HepG2 (cell line): Measurements from ENCODE around the gene ARIH2. TPM values are rescaled to one million over a fixed set of nuclear protein-coding genes. Genes with fewer than 3 reads are reported as not detected.

Source experiments
- FOXC1 ChIP-seq: sonication (generic); formaldehyde crosslinking; IDR thresholded peaks from 2 replicates; pipeline ENCODE4 v1.8.0; 2022; ENCODE audit warnings: mild to moderate bottlenecking, missing genetic modification reagents, borderline replicate concordance
- GPBP1L1 ChIP-seq: sonication (generic); formaldehyde crosslinking; IDR thresholded peaks from 2 replicates; pipeline ENCODE4 v1.5.0; 2020; ENCODE audit warnings: mild to moderate bottlenecking, missing genetic modification reagents
- TCF12 ChIP-seq, 2 experiments: fragments of 450-650 bp in 1 of 2; sonication (generic) in 1 of 2; formaldehyde crosslinking in 1 of 2; IDR thresholded peaks; 2 replicates each; pipeline versions ENCODE4 v1.6.1 to v1.8.0; 2017 to 2022; ENCODE audit warnings: antibody characterized with exemption in 1 of 2, mild to moderate bottlenecking in 1 of 2, missing genetic modification reagents in 1 of 2, moderate library complexity in 1 of 2
- TIGD3 ChIP-seq: sonication (generic); formaldehyde crosslinking; IDR thresholded peaks from 2 replicates; pipeline ENCODE4 v1.5.1; 2020; ENCODE audit warnings: mild to moderate bottlenecking, missing genetic modification reagents, borderline replicate concordance
- ZBTB20 ChIP-seq: sonication (generic); formaldehyde crosslinking; IDR thresholded peaks from 2 replicates; pipeline ENCODE4 v1.8.1; 2023; ENCODE audit warnings: missing genetic modification reagents, low read depth, mild to moderate bottlenecking, borderline replicate concordance
- ZFP62 ChIP-seq: sonication (generic); formaldehyde crosslinking; IDR thresholded peaks from 2 replicates; pipeline ENCODE4 v1.4.0; 2020; ENCODE audit warnings: missing genetic modification reagents
- ZNF281 ChIP-seq: sonication (generic); formaldehyde crosslinking; IDR thresholded peaks from 2 replicates; pipeline ENCODE4 v1.4.0; 2020; ENCODE audit warnings: missing genetic modification reagents, borderline replicate concordance
- ZNF7 ChIP-seq: IDR thresholded peaks from 2 replicates; pipeline ENCODE4 v1.6.1; 2016; ENCODE audit warnings: missing biosample characterization, missing genetic modification reagents
- ZNF839 ChIP-seq: sonication (generic); formaldehyde crosslinking; IDR thresholded peaks from 2 replicates; pipeline ENCODE4 v1.4.0; 2020; ENCODE audit warnings: missing genetic modification reagents, mild to moderate bottlenecking, borderline replicate concordance
- polyA plus RNA-seq, 8 experiments: library from polyadenylated mRNA; depleted of rRNA in 3 of 8; stranded (reverse) in 7 of 8; unstranded in 1 of 8; fragments of >200 nt; fragmentation: Illumina TruSeq in 4 of 8; extraction: Trizol in 4 of 8; gene quantifications; 2 replicates each; pipeline versions ENCODE4 v1.2.1 to v1.2.3, GENCODE V29; 2011 to 2016; ENCODE audit warnings: low read depth in 4 of 8, missing spikeins in 1 of 8, mixed read lengths in 1 of 8; ENCODE audit not compliant: insufficient read depth in 1 of 8
- total RNA-seq, 5 experiments: library from RNA; depleted of rRNA; stranded (reverse); fragments of >200 nt; fragmentation: Illumina TruSeq; extraction: Trizol; gene quantifications; 2 replicates each; pipeline ENCODE4 v1.2.3, GENCODE V29; 2016; ENCODE audit warnings: low read depth in 1 of 5

ARIH2 gene
- total and polyA plus RNA-seq, 2 of the 13 experiments (the other 11 are each of a cell fraction or from before 2014, with no cell fraction given), result 64.8 to 83.3 TPM

- no peak for TF ChIP-seq TIGD3 (CRISPR knock-in tag)
- TF ChIP-seq ZNF281 (CRISPR knock-in tag), result no peak
- no peak for TF ChIP-seq ZFP62 (CRISPR knock-in tag)
- no peak for TF ChIP-seq GPBP1L1 (CRISPR knock-in tag)
- no peak for TF ChIP-seq ZNF839 (CRISPR knock-in tag)
- no peak for TF ChIP-seq TCF12 (IDR thresholded peaks at IDR 0.05)
- no peak for TF ChIP-seq TCF12 (CRISPR knock-in tag; IDR thresholded peaks at IDR 0.05)
- no peak for TF ChIP-seq ZNF7 (CRISPR knock-in tag)
- no peak for TF ChIP-seq FOXC1
- no peak for TF ChIP-seq ZBTB20 (CRISPR knock-in tag)
- TF ChIP-seq, all 625 proteins: peak for 0
These were observed 90.8 kb downstream of the ARIH2 start (continued) for GRCh38 chr3:49009396-49009795.
